Measurements from ENCODE around the gene ELF1. TPM values are rescaled to one million over a fixed set of nuclear protein-coding genes. Genes with fewer than 3 reads are reported as not detected.

ELF1 gene
- total and polyA plus RNA-seq, 2 donors from 2014 or later = 12.0 to 95.1 TPM

- FAIRE-seq (no peak), DNase-seq (no peak)
- Histone ChIP-seq H3K27ac (ENCODE audit: low read depth in 2 of 2, low read length in 2 of 2) (no peak overlapping the region), H3K27me3 (ENCODE audit: control insufficient read depth, insufficient read depth, low read length) (no peaks in the 10 kb centered on the region), H3K4me1 (ENCODE audit: control insufficient read depth in 2 of 3, insufficient read depth in 2 of 3, low read depth in 1 of 3, low read length in 3 of 3) (peaks cover 0 to 3% (median 0%) of the 10 kb centered on the region in 3 donors), H3K36me3 (ENCODE audit: control insufficient read depth in 2 of 3, insufficient read depth in 3 of 3, low read length in 3 of 3) (peaks cover 0 to 15% (median 2%) of the 10 kb centered on the region in 3 donors), H3K9ac (ENCODE audit: low read length in 3 of 3) (no peak overlapping the region), H3K9me3 (ENCODE audit: control insufficient read depth in 2 of 3, insufficient read depth in 1 of 3, low read length in 3 of 3) (no peaks in the 10 kb centered on the region), H3K4me3 (ENCODE audit: low read length in 3 of 3) (no peak overlapping the region)
- no peak for TF ChIP-seq CTCF (IDR thresholded peaks at IDR 0.05; ENCODE audit: borderline replicate concordance, extremely low read depth, insufficient read depth)
- intact Hi-C loops (cut with DNase I) = no loop called here
Measured at GRCh38 chr13:40940841-40941240, 78.3 kb downstream of the ELF1 start.

GRCh38 chr13:40933508-40934204 is 85.5 kb downstream of the ELF1 start:
- H3K9ac ChIP-seq (ENCODE audit: low read length in 3 of 3) = no peak overlapping the region
- FAIRE-seq (no peak), DNase-seq (no peak)
- no peak overlapping the region for H3K27ac ChIP-seq (ENCODE audit: low read depth in 2 of 2, low read length in 2 of 2)
- H3K27me3 ChIP-seq (ENCODE audit: control insufficient read depth, insufficient read depth, low read length) = no peaks in the 10 kb centered on the region
- H3K9me3 ChIP-seq (ENCODE audit: control insufficient read depth in 2 of 3, insufficient read depth in 1 of 3, low read length in 3 of 3) = no peaks in the 10 kb centered on the region
- TF ChIP-seq CTCF (IDR thresholded peaks at IDR 0.05; ENCODE audit: borderline replicate concordance, extremely low read depth, insufficient read depth) = no peak
- H3K36me3 ChIP-seq (ENCODE audit: control insufficient read depth in 2 of 3, insufficient read depth in 3 of 3, low read length in 3 of 3) = peaks cover 2 to 12% (median 10%) of the 10 kb centered on the region in 3 donors
- intact Hi-C loops (cut with DNase I) = no loop called here
- H3K4me3 ChIP-seq (ENCODE audit: low read length in 3 of 3) = no peak overlapping the region
- peaks cover 0 to 3% (median 0%) of the 10 kb centered on the region in 3 donors for H3K4me1 ChIP-seq (ENCODE audit: control insufficient read depth in 2 of 3, insufficient read depth in 2 of 3, low read depth in 1 of 3, low read length in 3 of 3)

DNA sequence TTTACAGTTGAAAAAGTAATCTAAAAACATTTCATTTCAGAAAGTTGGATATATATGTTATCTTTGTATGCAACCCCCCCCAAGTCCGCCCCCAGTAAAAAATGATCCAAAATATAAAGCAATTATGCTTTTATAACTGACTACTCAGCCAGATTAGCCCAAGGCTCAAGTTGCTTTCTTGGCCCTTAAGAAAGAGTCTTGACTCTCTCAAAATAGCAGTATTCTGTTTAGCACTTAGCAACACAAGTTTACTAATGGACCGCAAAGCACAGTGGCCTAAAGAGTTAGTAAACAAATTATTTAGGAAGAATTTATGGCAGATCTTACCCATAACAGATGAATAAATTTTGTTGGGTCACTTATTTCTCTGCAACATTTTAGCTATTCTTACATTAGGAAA is 86.9 kb downstream of the ELF1 start:
- H3K36me3 ChIP-seq (ENCODE audit: control insufficient read depth in 2 of 3, insufficient read depth in 3 of 3, low read length in 3 of 3) = peaks cover 2 to 10% (median 9%) of the 10 kb centered on the region in 3 donors
- no peak overlapping the region for H3K4me3 ChIP-seq (ENCODE audit: low read length in 3 of 3)
- DNase-seq (no peak), FAIRE-seq (no peak)
- no peaks in the 10 kb centered on the region for H3K27me3 ChIP-seq (ENCODE audit: control insufficient read depth, insufficient read depth, low read length)
- no peak overlapping the region for H3K27ac ChIP-seq (ENCODE audit: low read depth in 2 of 2, low read length in 2 of 2)
- no peak overlapping the region for H3K9ac ChIP-seq (ENCODE audit: low read length in 3 of 3)
- intact Hi-C loops (cut with DNase I) = no loop called here
- no peak for TF ChIP-seq CTCF (IDR thresholded peaks at IDR 0.05; ENCODE audit: borderline replicate concordance, extremely low read depth, insufficient read depth)
- no peaks in the 10 kb centered on the region for H3K9me3 ChIP-seq (ENCODE audit: control insufficient read depth in 2 of 3, insufficient read depth in 1 of 3, low read length in 3 of 3)
- peaks cover 0 to 2% (median 0%) of the 10 kb centered on the region in 3 donors for H3K4me1 ChIP-seq (ENCODE audit: control insufficient read depth in 2 of 3, insufficient read depth in 2 of 3, low read depth in 1 of 3, low read length in 3 of 3)
